ENCODE results near the gene CCDC92. TPM values are rescaled to one million over a fixed set of nuclear protein-coding genes. Genes with fewer than 3 reads are reported as not detected.
A peak's percentile ranks its signal among the peaks of the same experiment; 100 is the strongest.

Gene CCDC92
- total RNA-seq, 1 donor from 2014 or later: 4.8 TPM

- Histone ChIP-seq H2AFZ (replicated peaks) (no peak overlapping the region), H3K9ac (no peak overlapping the region), H3K79me2 (ENCODE audit: low read depth) (no peaks in the 10 kb centered on the region), H3K4me1 (peaks cover 12% of the 10 kb centered on the region), H3K27ac (no peak overlapping the region), H3F3A (ENCODE audit: low read depth) (peaks cover 9% of the 10 kb centered on the region), H4K20me1 (ENCODE audit: low read depth) (no peaks in the 10 kb centered on the region), H3K36me3 (no peaks in the 10 kb centered on the region), H3K9me3 (ENCODE audit: low read depth) (no peaks in the 10 kb centered on the region), H3K4me2 (no peak overlapping the region), H3K27me3 (no peaks in the 10 kb centered on the region), H3K4me3 (no peak overlapping the region)
- peak overlapping the region; percentile 70 for H3K4me3 Mint-ChIP-seq
- no peak overlapping the region for H3K27ac Mint-ChIP-seq
- no peaks in the 10 kb centered on the region for H3K36me3 Mint-ChIP-seq
- no peaks in the 10 kb centered on the region for H3K9me3 Mint-ChIP-seq
- peaks cover 8% of the 10 kb centered on the region for H3K27me3 Mint-ChIP-seq (ENCODE audit: insufficient read depth, low read depth)
- no peak for DNase-seq (ENCODE audit: low spot score)
- TF ChIP-seq EZH2 (IDR thresholded peaks at IDR 0.05) (no peak), CTCF (IDR thresholded peaks at IDR 0.05) (no peak), EZH2phosphoT487 (IDR thresholded peaks at IDR 0.05) (no peak)
- H3K4me1 Mint-ChIP-seq: peaks cover 31% of the 10 kb centered on the region
Observed at GRCh38 chr12:123903301-123904065, 69.1 kb downstream of the CCDC92 start.

GRCh38 chr12:123902821-123903220, 69.8 kb downstream of the CCDC92 start:
- DNase-seq (ENCODE audit: low spot score): no peak
- Mint-ChIP-seq H3K4me1 (peaks cover 26% of the 10 kb centered on the region), H3K36me3 (no peaks in the 10 kb centered on the region), H3K4me3 (no peak overlapping the region), H3K27ac (no peak overlapping the region), H3K9me3 (no peaks in the 10 kb centered on the region), H3K27me3 (ENCODE audit: insufficient read depth, low read depth) (peaks cover 8% of the 10 kb centered on the region)
- H3F3A ChIP-seq (ENCODE audit: low read depth): peaks cover 9% of the 10 kb centered on the region
- peaks cover 12% of the 10 kb centered on the region for H3K4me1 ChIP-seq
- no peak overlapping the region for H3K9ac ChIP-seq
- no peak overlapping the region for H2AFZ ChIP-seq (replicated peaks)
- H3K36me3 ChIP-seq: no peaks in the 10 kb centered on the region
- no peaks in the 10 kb centered on the region for H4K20me1 ChIP-seq (ENCODE audit: low read depth)
- no peaks in the 10 kb centered on the region for H3K27me3 ChIP-seq
- no peaks in the 10 kb centered on the region for H3K9me3 ChIP-seq (ENCODE audit: low read depth)
- H3K27ac ChIP-seq: no peak overlapping the region
- H3K4me3 ChIP-seq: no peak overlapping the region
- no peaks in the 10 kb centered on the region for H3K79me2 ChIP-seq (ENCODE audit: low read depth)
- TF ChIP-seq EZH2phosphoT487 (IDR thresholded peaks at IDR 0.05) (no peak), CTCF (IDR thresholded peaks at IDR 0.05) (no peak), EZH2 (IDR thresholded peaks at IDR 0.05) (no peak)
- H3K4me2 ChIP-seq: no peak overlapping the region

GRCh38 chr12:123900871-123901376, 71.7 kb downstream of the CCDC92 start:
- Histone ChIP-seq H3F3A (ENCODE audit: low read depth) (peaks cover 7% of the 10 kb centered on the region), H3K4me3 (no peak overlapping the region), H2AFZ (replicated peaks) (peak overlapping the region; percentile 86), H3K27me3 (no peaks in the 10 kb centered on the region), H3K36me3 (no peaks in the 10 kb centered on the region), H3K27ac (no peak overlapping the region), H3K9ac (no peak overlapping the region), H3K79me2 (ENCODE audit: low read depth) (no peaks in the 10 kb centered on the region), H3K4me1 (peaks cover 15% of the 10 kb centered on the region), H4K20me1 (ENCODE audit: low read depth) (no peaks in the 10 kb centered on the region), H3K4me2 (peak overlapping the region; percentile 48), H3K9me3 (ENCODE audit: low read depth) (no peaks in the 10 kb centered on the region)
- no peaks in the 10 kb centered on the region for H3K9me3 Mint-ChIP-seq
- TF ChIP-seq CTCF (IDR thresholded peaks at IDR 0.05) (no peak), EZH2phosphoT487 (IDR thresholded peaks at IDR 0.05) (no peak)
- H3K4me1 Mint-ChIP-seq: peaks cover 22% of the 10 kb centered on the region
- peaks cover 14% of the 10 kb centered on the region for H3K27me3 Mint-ChIP-seq (ENCODE audit: insufficient read depth, low read depth)
- peak overlapping the region; percentile 77 for H3K27ac Mint-ChIP-seq
- DNase-seq (ENCODE audit: low spot score): peak; percentile 58
- H3K4me3 Mint-ChIP-seq: no peak overlapping the region
- no peaks in the 10 kb centered on the region for H3K36me3 Mint-ChIP-seq
